Esophagus muscularis mucosa (tissue), 4 donors: Measurements from ENCODE around the gene TGFBR2. TPM values are rescaled to one million over a fixed set of nuclear protein-coding genes. Genes with fewer than 3 reads are reported as not detected.

Experiments
- DNase-seq: peaks from one replicate; pipeline ENCODE4 v3.0.0-alpha.2; 2017; ENCODE audit errors: extremely low spot score
- H3K27ac ChIP-seq, 4 donors: fragments of 200-600 bp; sonication (generic); replicated peaks in 1 of 4; 1 replicate in 3 of 4; 2 replicates in 1 of 4; pipeline ENCODE4 v1.5.1; 2016 to 2019; ENCODE audit warnings: mild to moderate bottlenecking in 1 of 4
- H3K27me3 ChIP-seq, 4 donors: fragments of 200-600 bp; sonication (generic); one replicate each; pipeline versions ENCODE4 v1.5.1 to v1.6.0; 2016 to 2019
- H3K36me3 ChIP-seq, 4 donors: fragments of 200-600 bp; sonication (generic); one replicate each; pipeline ENCODE4 v1.5.1; 2016 to 2019
- H3K4me1 ChIP-seq, 4 donors: fragments of 200-600 bp; sonication (generic); one replicate each; pipeline ENCODE4 v1.5.1; 2016 to 2019
- H3K4me3 ChIP-seq, 4 donors: fragments of 200-600 bp; sonication (generic); 1 replicate in 2 of 4; 2 replicates in 2 of 4; pipeline ENCODE4 v1.5.1; 2016 to 2019; ENCODE audit warnings: mild to moderate bottlenecking in 4 of 4, moderate library complexity in 1 of 4
- H3K9me3 ChIP-seq, 4 donors: fragments of 200-600 bp; sonication (generic); 1 replicate in 3 of 4; 2 replicates in 1 of 4; pipeline ENCODE4 v1.5.1; 2016 to 2019
- CTCF ChIP-seq, 3 experiments: fragments of 200-600 bp in 2 of 3; fragments of 450-650 bp in 1 of 3; sonication (generic) in 2 of 3; IDR thresholded peaks; one replicate each; pipeline ENCODE4 v1.5.1; 2017 to 2019; ENCODE audit warnings: antibody characterized with exemption in 3 of 3, mild to moderate bottlenecking in 2 of 3, moderate library complexity in 1 of 3
- EP300 ChIP-seq: sonication (generic); formaldehyde crosslinking; IDR thresholded peaks from one replicate; pipeline ENCODE4 v1.6.1; 2017; ENCODE audit warnings: antibody characterized with exemption
- POLR2A ChIP-seq: fragments of 450-650 bp; IDR thresholded peaks from one replicate; pipeline ENCODE4 v1.6.1; 2017; ENCODE audit warnings: antibody characterized with exemption, moderate library complexity, mild to moderate bottlenecking, low read depth
- POLR2AphosphoS5 ChIP-seq, 2 donors: sonication (generic); formaldehyde crosslinking; IDR thresholded peaks; one replicate each; pipeline ENCODE4 v1.6.1; 2017; ENCODE audit warnings: antibody characterized with exemption in 2 of 2
- WGBS: methylation state at CpG from one replicate; pipeline ENCODE4 v1.1.5; 2018; 5-methylcytosine and 5-hydroxymethylcytosine counted together
- intact Hi-C: fragments of 100-400 bp; cut with DNase I; formaldehyde crosslinking; loops from one replicate; pipeline ENCODE4 v1.15.1; 2023
- total RNA-seq, 4 donors: library from RNA; depleted of rRNA; stranded (reverse); fragments of >200 nt; gene quantifications; one replicate each; pipeline versions ENCODE4 v1.1.0 to v1.2.1, GENCODE V29; 2016

The TGFBR2 gene
- total RNA-seq, 4 donors from 2014 or later = 202 to 292 (median 261) TPM

DNA sequence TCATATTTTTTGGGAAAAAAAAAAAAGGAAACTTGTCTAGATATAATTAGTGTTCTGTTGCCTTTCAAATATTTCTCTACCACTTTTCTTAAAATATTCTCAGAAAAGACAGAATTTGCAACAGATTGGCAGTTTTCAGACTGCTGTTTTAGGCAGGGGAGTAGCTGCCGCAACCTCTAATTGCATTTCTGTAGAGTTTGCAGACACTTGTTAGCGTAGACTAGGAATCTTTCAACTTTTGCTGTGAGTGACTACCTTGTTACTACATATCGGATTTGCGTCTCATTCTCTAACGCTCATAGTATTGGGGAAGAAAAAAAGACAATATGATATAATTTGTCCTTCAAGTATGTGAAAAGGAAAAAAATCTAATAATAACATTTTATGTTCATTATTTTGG lies 10.7 kb downstream of the TGFBR2 start:
- H3K4me1 ChIP-seq = peaks cover 98 to 100% (median 99%) of the 10 kb centered on the region in 4 donors
- intact Hi-C loops = no loop called here
- peak overlapping the region in 2 of 4 donors; percentile 8 to 14 for H3K27ac ChIP-seq
- DNase-seq = no peak
- no peaks in the 10 kb centered on the region for H3K9me3 ChIP-seq
- peaks cover 0 to 5% (median 2%) of the 10 kb centered on the region in 4 donors for H3K36me3 ChIP-seq
- H3K4me3 ChIP-seq = no peak overlapping the region
- TF ChIP-seq POLR2AphosphoS5 (IDR thresholded peaks at IDR 0.05) (no peak), CTCF (IDR thresholded peaks at IDR 0.05) (no peak), EP300 (no peak), POLR2A (no peak)
- WGBS = 89% methylated on average over 5 of the region's 5 CpGs
- H3K27me3 ChIP-seq = no peaks in the 10 kb centered on the region

- Histone ChIP-seq H3K36me3 (peaks cover 0 to 5% (median 2%) of the 10 kb centered on the region in 4 donors), H3K4me1 (peaks cover 98 to 100% (median 99%) of the 10 kb centered on the region in 4 donors), H3K27me3 (no peaks in the 10 kb centered on the region), H3K4me3 (peak overlapping the region in 1 of 4 donors; percentile 1), H3K27ac (peak overlapping the region; percentile 10 to 24 (median 20)), H3K9me3 (no peaks in the 10 kb centered on the region)
- intact Hi-C loops = no loop called here
- no peak for DNase-seq
- WGBS = 93% methylated on average over 2 of the region's 2 CpGs
- TF ChIP-seq POLR2A (no peak), POLR2AphosphoS5 (IDR thresholded peaks at IDR 0.05) (no peak), CTCF (IDR thresholded peaks at IDR 0.05) (no peak), EP300 (no peak)
Measured at GRCh38 chr3:30617653-30618052, 11.3 kb downstream of the TGFBR2 start.

GRCh38 chr3:30618526-30618925 lies 12.1 kb downstream of the TGFBR2 start:
- WGBS = 86% methylated on average over 3 of the region's 3 CpGs
- peaks cover 94 to 100% (median 99%) of the 10 kb centered on the region in 4 donors for H3K4me1 ChIP-seq
- no peak overlapping the region for H3K4me3 ChIP-seq
- intact Hi-C loops = no loop called here
- DNase-seq = no peak
- no peaks in the 10 kb centered on the region for H3K9me3 ChIP-seq
- no peaks in the 10 kb centered on the region for H3K27me3 ChIP-seq
- peak overlapping the region in 1 of 4 donors; percentile 24 for H3K27ac ChIP-seq
- H3K36me3 ChIP-seq = peaks cover 0 to 10% (median 2%) of the 10 kb centered on the region in 4 donors
- no peak for TF ChIP-seq EP300
- no peak for TF ChIP-seq POLR2AphosphoS5 (IDR thresholded peaks at IDR 0.05)
- TF ChIP-seq POLR2A = no peak
- no peak for TF ChIP-seq CTCF (IDR thresholded peaks at IDR 0.05)

DNA sequence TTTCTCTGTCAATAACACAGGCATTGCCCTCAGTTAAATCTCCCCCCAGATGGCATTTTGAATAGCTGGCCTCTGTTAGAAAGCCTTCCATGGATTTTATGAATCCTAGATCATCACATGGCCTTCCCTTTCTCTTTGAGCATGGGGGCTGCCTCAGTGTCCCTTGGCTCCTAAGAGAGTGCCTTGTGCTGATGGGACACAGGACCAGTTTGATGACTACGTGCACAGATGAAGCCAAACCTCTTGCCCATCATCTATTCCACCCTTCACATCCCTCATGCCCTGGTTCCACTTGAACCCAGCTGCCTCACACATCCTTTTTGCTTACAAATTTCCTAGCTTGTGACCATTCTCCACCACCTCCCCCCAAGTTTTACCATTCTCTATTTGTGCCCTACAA lies 12.9 kb downstream of the TGFBR2 start:
- intact Hi-C loops = no loop called here
- peaks cover 91 to 100% (median 99%) of the 10 kb centered on the region in 4 donors for H3K4me1 ChIP-seq
- H3K36me3 ChIP-seq = peaks cover 5 to 18% (median 7%) of the 10 kb centered on the region in 4 donors
- peak overlapping the region in 2 of 4 donors; percentile 1 to 3 for H3K27ac ChIP-seq
- H3K4me3 ChIP-seq = no peak overlapping the region
- DNase-seq = no peak
- TF ChIP-seq POLR2A = no peak
- no peak for TF ChIP-seq EP300
- TF ChIP-seq CTCF (IDR thresholded peaks at IDR 0.05) = no peak
- TF ChIP-seq POLR2AphosphoS5 (IDR thresholded peaks at IDR 0.05) = no peak
- H3K27me3 ChIP-seq = no peaks in the 10 kb centered on the region
- WGBS = 89% methylated on average over 1 of the region's 1 CpG
- no peaks in the 10 kb centered on the region for H3K9me3 ChIP-seq
